Stimulated activated CD8-positive, alpha-beta memory T cell treated with anti-CD3 and anti-CD28 coated beads, Interleukin-4, amount 100 ng/mL, for 24 hours (primary cell): ENCODE results near the gene NKTR.
A peak's percentile ranks its signal among the peaks of the same experiment; 100 is the strongest.

Source experiments
- DNase-seq: peaks from one replicate; pipeline ENCODE4 v3.0.0-alpha.2; 2020; ENCODE audit warnings: low read depth

Gene NKTR

GRCh38 chr3:42682301-42683070, 82.0 kb downstream of the NKTR start:
- DNase-seq: no peak

- peak; percentile 16 for DNase-seq
Observed at GRCh38 chr3:42683875-42684598, 83.6 kb downstream of the NKTR start.

- no peak for DNase-seq
Observed at GRCh38 chr3:42684632-42685362, 84.3 kb downstream of the NKTR start.

- DNase-seq: no peak
Observed at GRCh38 chr3:42685363-42685881, 84.9 kb downstream of the NKTR start, which contains the start of gene KLHL40. TSS of gene KLHL40 (plus strand) at chr3:42685537. CDS start at chr3:42685619, 82 bp downstream.

- no peak for DNase-seq
Observed at GRCh38 chr3:42685891-42686820, 85.7 kb downstream of the NKTR start.

- no peak for DNase-seq
Observed at GRCh38 chr3:42686832-42687650, 86.6 kb downstream of the NKTR start.

GRCh38 chr3:42688016-42688415, 87.5 kb downstream of the NKTR start:
- no peak for DNase-seq

- no peak for DNase-seq
Observed at GRCh38 chr3:42688487-42689420, 88.3 kb downstream of the NKTR start.

GRCh38 chr3:42689421-42690014, 89.0 kb downstream of the NKTR start:
- no peak for DNase-seq

- no peak for DNase-seq
Observed at GRCh38 chr3:42690191-42690590, 89.7 kb downstream of the NKTR start.

- no peak for DNase-seq
Observed at GRCh38 chr3:42690766-42691680, 90.5 kb downstream of the NKTR start.

- no peak for DNase-seq
Observed at GRCh38 chr3:42691816-42692666, 91.6 kb downstream of the NKTR start.

GRCh38 chr3:42692667-42693529, 92.4 kb downstream of the NKTR start:
- no peak for DNase-seq

GRCh38 chr3:42693530-42693930, 93.0 kb downstream of the NKTR start:
- no peak for DNase-seq

- no peak for DNase-seq
Observed at GRCh38 chr3:42694366-42694765, 93.9 kb downstream of the NKTR start.
